HEK293 (cell line): ENCODE measurements around the gene OTUD1.

Experiments used
- CTCF ChIA-PET: fragments of 350-600 bp; formaldehyde crosslinking; extraction: SDS; loops from one replicate; lab custom pipeline; 2021; ENCODE audit warnings: antibody characterized with exemption; lab: Yijun Ruan, JAX
- POLR2A ChIA-PET: fragments of 300-600 bp; formaldehyde crosslinking; extraction: SDS; loops from one replicate; lab custom pipeline; 2020; ENCODE audit warnings: antibody characterized with exemption, inconsistent platforms; lab: Yijun Ruan, JAX
- H3K27ac ChIP-seq: fragments of 200-500 bp; sonication (Bioruptor generic); 2 replicates; pipeline ENCODE4 v1.5.1; 2014; ENCODE audit warnings: low read depth, low read length, control low read depth, inconsistent platforms; ENCODE audit errors: extremely low read depth
- H3K36me3 ChIP-seq, 2 experiments: fragments of 200-500 bp in 1 of 2; sonication (Bioruptor generic) in 1 of 2; 1 replicate in 1 of 2; 2 replicates in 1 of 2; pipeline ENCODE4 v1.5.1; 2014 to 2017; ENCODE audit warnings: inconsistent platforms in 2 of 2, low read length in 2 of 2; ENCODE audit not compliant: control insufficient read depth in 2 of 2, insufficient read depth in 1 of 2
- H3K4me1 ChIP-seq: fragments of 200-500 bp; sonication (Bioruptor generic); 2 replicates; pipeline ENCODE4 v1.5.1; 2014; ENCODE audit warnings: mild to moderate bottlenecking, low read length, inconsistent platforms; ENCODE audit not compliant: control insufficient read depth, insufficient read depth
- H3K4me3 ChIP-seq: 2 replicates; pipeline ENCODE4 v1.5.1; 2011; ENCODE audit warnings: low read depth, mild to moderate bottlenecking, control low read depth, low read length, moderate library complexity
- H3K9me3 ChIP-seq: fragments of 200-500 bp; sonication (Bioruptor generic); 2 replicates; pipeline ENCODE4 v1.5.1; 2014; ENCODE audit warnings: low read depth, low read length, inconsistent platforms; ENCODE audit not compliant: control insufficient read depth, insufficient read depth
- CTCF ChIP-seq: fragments of 450-650 bp; formaldehyde crosslinking; IDR thresholded peaks from 2 replicates; pipeline ENCODE4 v1.5.1; 2016; ENCODE audit warnings: missing biosample characterization, missing genetic modification characterization
- SALL2 ChIP-seq: fragments of 450-650 bp; formaldehyde crosslinking; IDR thresholded peaks from 2 replicates; pipeline ENCODE4 v1.5.0; 2017; ENCODE audit warnings: missing biosample characterization, mild to moderate bottlenecking, missing genetic modification characterization, borderline replicate concordance
- ZBTB49 ChIP-seq: fragments of 450-650 bp; formaldehyde crosslinking; IDR thresholded peaks from 2 replicates; pipeline ENCODE4 v1.5.1; 2016; ENCODE audit warnings: missing biosample characterization, missing genetic modification characterization, low read depth
- ZNF140 ChIP-seq: fragments of 450-650 bp; formaldehyde crosslinking; IDR thresholded peaks from 2 replicates; pipeline ENCODE4 v1.5.1; 2016; ENCODE audit warnings: missing biosample characterization, missing genetic modification characterization
- ZNF26 ChIP-seq: fragments of 450-650 bp; formaldehyde crosslinking; IDR thresholded peaks from 2 replicates; pipeline ENCODE4 v1.5.1; 2016; ENCODE audit warnings: missing biosample characterization, missing genetic modification characterization
- ZNF391 ChIP-seq: fragments of 450-650 bp; formaldehyde crosslinking; IDR thresholded peaks from 2 replicates; pipeline ENCODE4 v1.5.1; 2016; ENCODE audit warnings: low read depth, missing biosample characterization, missing genetic modification characterization, borderline replicate concordance
- ZNF610 ChIP-seq: fragments of 450-650 bp; formaldehyde crosslinking; IDR thresholded peaks from 2 replicates; pipeline ENCODE4 v1.5.1; 2016; ENCODE audit warnings: missing biosample characterization, missing genetic modification characterization, borderline replicate concordance
- ZNF639 ChIP-seq: fragments of 450-650 bp; formaldehyde crosslinking; IDR thresholded peaks from 2 replicates; pipeline ENCODE4 v1.5.1; 2016; ENCODE audit warnings: missing biosample characterization, missing genetic modification characterization
- ZNF645 ChIP-seq: fragments of 450-650 bp; formaldehyde crosslinking; IDR thresholded peaks from 2 replicates; pipeline ENCODE4; 2016; ENCODE audit warnings: missing biosample characterization, missing genetic modification characterization
- ZNF785 ChIP-seq: fragments of 450-650 bp; formaldehyde crosslinking; IDR thresholded peaks from 2 replicates; pipeline ENCODE4 v1.5.1; 2016; ENCODE audit warnings: missing biosample characterization, missing genetic modification characterization
- ZNF837 ChIP-seq: fragments of 450-650 bp; formaldehyde crosslinking; IDR thresholded peaks from 2 replicates; pipeline ENCODE4 v1.5.1; 2016; ENCODE audit warnings: missing biosample characterization, missing genetic modification characterization
- TF ChIP-seq, protein P1 (sequence below): fragments of 450-650 bp; formaldehyde crosslinking; conservative IDR thresholded peaks from 2 replicates; pipeline ENCODE4 v1.5.1; 2016; ENCODE audit warnings: low read depth, missing biosample characterization, missing genetic modification characterization
- TF ChIP-seq, protein P2 (sequence below): fragments of 450-650 bp; formaldehyde crosslinking; IDR thresholded peaks from 2 replicates; pipeline ENCODE4 v1.5.1; 2016; ENCODE audit warnings: missing biosample characterization, missing genetic modification characterization

The OTUD1 gene

DNA sequence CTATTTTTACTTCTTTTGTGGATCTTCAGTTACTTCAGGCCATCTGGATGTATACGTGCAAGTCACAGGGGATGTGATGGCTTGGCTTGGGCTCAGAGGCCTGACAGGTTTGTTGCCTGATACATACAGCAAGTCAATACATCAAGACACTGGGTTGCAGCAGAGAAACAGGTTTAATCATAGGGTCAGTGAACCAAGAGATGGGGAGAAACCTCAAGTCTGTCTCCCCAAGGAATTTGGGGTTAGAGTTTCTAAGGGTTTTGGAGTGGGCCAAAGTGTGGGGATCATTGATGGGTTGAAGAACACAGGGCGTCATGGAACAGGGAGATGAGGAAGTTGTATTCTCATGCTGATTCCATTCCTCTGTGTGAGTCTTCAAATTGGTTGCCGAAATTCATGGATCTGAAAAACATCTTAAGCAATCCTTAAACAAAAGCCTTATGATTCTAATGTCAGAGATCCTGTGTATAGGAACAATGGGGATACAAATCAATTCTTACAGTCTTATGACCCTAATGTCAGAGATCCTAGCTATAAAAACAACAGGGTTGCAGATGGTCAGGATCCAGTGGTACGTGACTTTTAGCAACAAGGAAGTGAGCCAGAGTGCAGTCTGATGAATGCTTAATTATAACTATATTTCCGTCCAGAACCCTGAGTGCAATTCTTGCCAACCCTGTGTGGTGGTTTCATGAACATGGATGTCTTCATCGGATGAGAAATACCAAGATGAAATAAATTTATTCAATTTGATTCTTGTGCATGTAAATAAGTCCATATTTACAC, 18.9 kb downstream of the OTUD1 start:
- H3K4me3 ChIP-seq = no peak overlapping the region
- no peak for TF ChIP-seq ZNF140 (tag by site-specific recombination)
- no peak for TF ChIP-seq ZBTB49 (tag by site-specific recombination)
- TF ChIP-seq ZNF391 (tag by site-specific recombination) = no peak
- TF ChIP-seq ZNF837 (tag by site-specific recombination) = no peak
- no peak for TF ChIP-seq ZNF785 (tag by site-specific recombination)
- TF ChIP-seq, protein P1, sequence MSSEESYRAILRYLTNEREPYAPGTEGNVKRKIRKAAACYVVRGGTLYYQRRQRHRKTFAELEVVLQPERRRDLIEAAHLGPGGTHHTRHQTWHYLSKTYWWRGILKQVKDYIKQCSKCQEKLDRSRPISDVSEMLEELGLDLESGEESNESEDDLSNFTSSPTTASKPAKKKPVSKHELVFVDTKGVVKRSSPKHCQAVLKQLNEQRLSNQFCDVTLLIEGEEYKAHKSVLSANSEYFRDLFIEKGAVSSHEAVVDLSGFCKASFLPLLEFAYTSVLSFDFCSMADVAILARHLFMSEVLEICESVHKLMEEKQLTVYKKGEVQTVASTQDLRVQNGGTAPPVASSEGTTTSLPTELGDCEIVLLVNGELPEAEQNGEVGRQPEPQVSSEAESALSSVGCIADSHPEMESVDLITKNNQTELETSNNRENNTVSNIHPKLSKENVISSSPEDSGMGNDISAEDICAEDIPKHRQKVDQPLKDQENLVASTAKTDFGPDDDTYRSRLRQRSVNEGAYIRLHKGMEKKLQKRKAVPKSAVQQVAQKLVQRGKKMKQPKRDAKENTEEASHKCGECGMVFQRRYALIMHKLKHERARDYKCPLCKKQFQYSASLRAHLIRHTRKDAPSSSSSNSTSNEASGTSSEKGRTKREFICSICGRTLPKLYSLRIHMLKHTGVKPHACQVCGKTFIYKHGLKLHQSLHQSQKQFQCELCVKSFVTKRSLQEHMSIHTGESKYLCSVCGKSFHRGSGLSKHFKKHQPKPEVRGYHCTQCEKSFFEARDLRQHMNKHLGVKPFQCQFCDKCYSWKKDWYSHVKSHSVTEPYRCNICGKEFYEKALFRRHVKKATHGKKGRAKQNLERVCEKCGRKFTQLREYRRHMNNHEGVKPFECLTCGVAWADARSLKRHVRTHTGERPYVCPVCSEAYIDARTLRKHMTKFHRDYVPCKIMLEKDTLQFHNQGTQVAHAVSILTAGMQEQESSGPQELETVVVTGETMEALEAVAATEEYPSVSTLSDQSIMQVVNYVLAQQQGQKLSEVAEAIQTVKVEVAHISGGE (tag by site-specific recombination) = no peak
- TF ChIP-seq ZNF645 (tag by site-specific recombination) = no peak
- TF ChIP-seq ZNF610 (tag by site-specific recombination) = no peak
- no peak for TF ChIP-seq ZNF639 (tag by site-specific recombination)
- TF ChIP-seq CTCF = no peak
- no peak for TF ChIP-seq SALL2 (tag by site-specific recombination)
- POLR2A ChIA-PET = no interaction called here

DNA sequence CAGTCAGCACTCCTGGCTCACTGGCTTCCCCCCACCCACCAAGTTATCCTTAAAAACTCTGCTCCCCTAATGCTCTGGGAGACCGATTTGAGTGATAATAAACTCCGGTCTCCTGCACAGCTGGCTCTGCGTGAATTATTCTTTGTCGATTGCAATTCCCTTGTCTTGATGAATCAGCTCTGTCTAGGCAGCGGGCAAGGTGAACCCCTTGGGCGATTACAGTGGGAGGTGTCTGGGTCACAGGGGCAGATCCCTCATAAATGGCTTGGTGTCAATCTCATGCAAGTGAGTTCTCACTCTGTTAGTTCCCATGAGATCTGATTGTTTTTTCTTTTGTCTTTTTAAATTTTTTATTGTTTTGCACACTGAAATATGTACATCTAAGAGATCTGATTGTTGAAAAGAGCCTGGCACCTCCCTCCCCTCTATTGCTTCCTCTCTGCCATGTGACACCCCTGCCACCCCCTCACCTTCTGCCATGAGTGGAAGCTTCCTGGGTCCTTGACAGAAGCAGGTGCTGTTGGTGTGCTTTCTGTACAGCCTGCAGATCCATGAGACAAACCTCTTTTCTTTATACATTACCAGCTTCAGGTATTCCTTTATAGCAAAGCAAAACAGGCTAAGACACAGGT, 20.5 kb downstream of the OTUD1 start:
- ChIA-PET POLR2A (no interaction called here), CTCF (no interaction called here)
- Histone ChIP-seq H3K4me3 (no peak overlapping the region), H3K27ac (no peak overlapping the region), H3K9me3 (no peaks in the 10 kb centered on the region), H3K36me3 (no peaks in the 10 kb centered on the region), H3K4me1 (no peaks in the 10 kb centered on the region)
- TF ChIP-seq ZNF26 (tag by site-specific recombination) = no peak
- TF ChIP-seq, protein P2, sequence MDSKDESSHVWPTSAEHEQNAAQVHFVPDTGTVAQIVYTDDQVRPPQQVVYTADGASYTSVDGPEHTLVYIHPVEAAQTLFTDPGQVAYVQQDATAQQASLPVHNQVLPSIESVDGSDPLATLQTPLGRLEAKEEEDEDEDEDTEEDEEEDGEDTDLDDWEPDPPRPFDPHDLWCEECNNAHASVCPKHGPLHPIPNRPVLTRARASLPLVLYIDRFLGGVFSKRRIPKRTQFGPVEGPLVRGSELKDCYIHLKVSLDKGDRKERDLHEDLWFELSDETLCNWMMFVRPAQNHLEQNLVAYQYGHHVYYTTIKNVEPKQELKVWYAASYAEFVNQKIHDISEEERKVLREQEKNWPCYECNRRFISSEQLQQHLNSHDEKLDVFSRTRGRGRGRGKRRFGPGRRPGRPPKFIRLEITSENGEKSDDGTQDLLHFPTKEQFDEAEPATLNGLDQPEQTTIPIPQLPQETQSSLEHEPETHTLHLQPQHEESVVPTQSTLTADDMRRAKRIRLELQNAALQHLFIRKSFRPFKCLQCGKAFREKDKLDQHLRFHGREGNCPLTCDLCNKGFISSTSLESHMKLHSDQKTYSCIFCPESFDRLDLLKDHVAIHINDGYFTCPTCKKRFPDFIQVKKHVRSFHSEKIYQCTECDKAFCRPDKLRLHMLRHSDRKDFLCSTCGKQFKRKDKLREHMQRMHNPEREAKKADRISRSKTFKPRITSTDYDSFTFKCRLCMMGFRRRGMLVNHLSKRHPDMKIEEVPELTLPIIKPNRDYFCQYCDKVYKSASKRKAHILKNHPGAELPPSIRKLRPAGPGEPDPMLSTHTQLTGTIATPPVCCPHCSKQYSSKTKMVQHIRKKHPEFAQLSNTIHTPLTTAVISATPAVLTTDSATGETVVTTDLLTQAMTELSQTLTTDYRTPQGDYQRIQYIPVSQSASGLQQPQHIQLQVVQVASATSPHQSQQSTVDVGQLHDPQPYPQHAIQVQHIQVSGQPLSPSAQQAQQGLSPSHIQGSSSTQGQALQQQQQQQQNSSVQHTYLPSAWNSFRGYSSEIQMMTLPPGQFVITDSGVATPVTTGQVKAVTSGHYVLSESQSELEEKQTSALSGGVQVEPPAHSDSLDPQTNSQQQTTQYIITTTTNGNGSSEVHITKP (tag by site-specific recombination) = peak; percentile 64

More for the DNA sequence above, 18.9 kb downstream of the OTUD1 start:
- Histone ChIP-seq H3K27ac (no peak overlapping the region), H3K4me1 (no peaks in the 10 kb centered on the region), H3K9me3 (no peaks in the 10 kb centered on the region), H3K36me3 (no peaks in the 10 kb centered on the region)
- CTCF ChIA-PET = no interaction called here
